Activated CD8-positive, alpha-beta memory T cell treated with anti-CD3 and anti-CD28 coated beads, Interleukin-2, amount 50 U/mL, for 1 hour (primary cell): Measurements from ENCODE around the gene ANKRD33.
"Not testable (repeated sequence)": the region's sequence is repeated elsewhere in the genome, so short reads cannot be mapped to it uniquely, and the experiment has no call there.

Experiments used
- DNase-seq: peaks from one replicate; pipeline ENCODE4 v3.0.0-alpha.2; 2020; ENCODE audit errors: extremely low read depth

ANKRD33 gene

DNA sequence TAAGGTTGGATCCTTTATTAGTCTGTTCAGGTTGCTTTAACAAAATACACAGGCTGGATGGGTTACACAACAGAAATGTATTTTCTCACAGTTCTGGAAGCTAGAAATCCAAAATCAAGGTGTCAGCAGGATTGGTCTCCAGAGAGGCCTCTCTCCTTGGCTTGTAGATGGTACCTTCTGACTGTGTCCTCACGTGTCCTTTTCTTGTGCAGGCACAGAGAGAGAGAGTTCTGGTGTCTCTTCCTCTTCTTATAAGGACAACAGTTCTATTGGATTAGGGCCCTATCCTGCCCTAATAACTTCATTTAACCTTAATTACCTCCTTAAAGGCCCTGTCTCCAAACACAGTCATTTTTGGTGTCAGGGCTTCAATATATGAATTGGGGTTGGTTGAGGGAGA is 4.6 kb upstream of the ANKRD33 start:
- no peak for DNase-seq

DNA sequence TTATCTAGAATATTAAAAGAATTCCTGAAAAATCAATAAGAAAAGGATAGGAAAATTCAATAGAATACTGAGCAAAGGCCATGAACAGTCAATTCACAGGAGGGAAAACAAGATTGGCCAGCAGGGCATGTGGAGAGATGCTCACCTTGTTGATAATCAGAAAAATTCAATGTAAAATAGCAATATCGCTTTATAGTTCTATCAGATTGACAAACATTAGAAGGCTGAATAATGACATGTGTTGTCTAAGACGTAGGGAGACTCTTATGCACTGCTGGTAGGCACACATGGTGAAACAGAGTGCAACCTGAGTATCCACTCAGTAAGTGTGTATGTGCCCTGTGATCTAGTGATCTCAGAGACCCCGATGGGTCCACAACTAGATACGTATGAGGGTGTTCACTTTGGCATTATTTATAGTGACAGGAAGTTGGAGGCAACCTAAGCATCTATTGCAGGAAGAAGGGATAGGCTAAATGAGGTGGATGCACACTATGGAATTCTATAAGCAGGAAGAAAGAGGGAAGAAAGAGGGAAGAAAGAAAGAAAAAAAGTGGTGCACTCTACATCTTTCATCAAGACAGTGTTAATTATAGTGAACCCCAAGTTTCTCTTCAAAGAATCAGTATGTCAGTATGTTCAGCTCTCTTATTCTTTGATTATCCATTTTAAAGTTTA is 3.8 kb upstream of the ANKRD33 start:
- no peak for DNase-seq

DNA sequence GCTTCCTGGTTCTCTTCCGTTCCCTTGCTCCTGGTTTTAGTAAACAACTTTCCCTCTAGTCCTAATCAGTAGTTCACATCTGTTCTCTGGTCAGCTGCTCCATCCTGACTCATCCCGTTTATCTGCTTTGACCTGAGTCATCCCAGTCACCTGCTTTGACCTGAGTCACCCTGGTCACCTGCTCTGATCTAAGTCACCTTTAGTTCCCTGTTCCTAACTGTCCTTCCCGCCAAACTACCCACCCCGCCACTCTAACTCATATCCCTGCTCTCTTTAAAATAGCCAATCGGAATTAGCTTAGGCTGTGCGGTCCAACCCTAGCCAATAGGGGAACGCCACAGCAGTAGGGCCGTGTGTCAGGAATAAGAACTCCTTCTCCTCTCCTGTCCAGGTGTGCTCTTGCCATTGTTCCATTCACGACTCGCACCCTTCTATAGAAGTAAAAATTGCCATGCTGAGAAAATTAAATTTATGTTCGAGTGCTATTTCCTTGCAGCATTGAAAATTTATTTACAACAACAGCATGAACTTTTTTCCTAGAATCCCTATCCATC is 3.1 kb upstream of the ANKRD33 start:
- DNase-seq, result no peak

DNA sequence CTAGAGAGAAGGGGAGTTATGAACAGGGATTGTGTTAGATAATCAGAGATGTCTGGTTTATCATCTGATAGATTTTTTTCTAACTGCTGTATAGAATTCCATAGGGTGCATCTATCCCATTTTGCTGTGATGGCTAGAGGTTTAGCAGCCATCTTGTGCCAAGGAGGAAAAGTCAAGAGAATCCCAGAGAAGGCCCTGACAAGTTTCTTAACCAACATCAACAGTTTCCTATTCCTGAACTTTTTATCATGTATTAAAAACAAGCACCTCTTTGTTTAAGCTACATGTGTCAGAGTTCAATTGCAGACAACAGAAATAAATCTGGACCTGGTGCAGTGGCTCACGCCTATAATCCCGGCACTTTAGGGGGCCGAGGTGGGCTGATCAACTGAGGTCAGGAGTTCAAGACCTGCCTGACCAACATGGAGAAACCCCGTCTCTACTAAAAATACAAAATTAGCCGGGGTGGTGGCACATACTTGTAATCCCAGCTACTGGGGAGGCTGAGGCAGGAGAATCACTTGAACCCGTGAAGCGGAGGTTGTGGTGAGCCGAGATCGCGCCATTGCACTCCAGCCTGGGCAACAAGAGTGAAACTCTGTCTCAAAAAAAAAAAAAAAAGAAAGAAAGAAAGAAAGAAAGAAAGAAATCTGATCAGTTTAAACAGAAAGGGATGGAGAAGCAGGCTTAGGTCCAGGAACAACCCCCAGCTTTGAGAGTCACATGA is 2.4 kb upstream of the ANKRD33 start:
- not testable (repeated sequence) for DNase-seq

DNA sequence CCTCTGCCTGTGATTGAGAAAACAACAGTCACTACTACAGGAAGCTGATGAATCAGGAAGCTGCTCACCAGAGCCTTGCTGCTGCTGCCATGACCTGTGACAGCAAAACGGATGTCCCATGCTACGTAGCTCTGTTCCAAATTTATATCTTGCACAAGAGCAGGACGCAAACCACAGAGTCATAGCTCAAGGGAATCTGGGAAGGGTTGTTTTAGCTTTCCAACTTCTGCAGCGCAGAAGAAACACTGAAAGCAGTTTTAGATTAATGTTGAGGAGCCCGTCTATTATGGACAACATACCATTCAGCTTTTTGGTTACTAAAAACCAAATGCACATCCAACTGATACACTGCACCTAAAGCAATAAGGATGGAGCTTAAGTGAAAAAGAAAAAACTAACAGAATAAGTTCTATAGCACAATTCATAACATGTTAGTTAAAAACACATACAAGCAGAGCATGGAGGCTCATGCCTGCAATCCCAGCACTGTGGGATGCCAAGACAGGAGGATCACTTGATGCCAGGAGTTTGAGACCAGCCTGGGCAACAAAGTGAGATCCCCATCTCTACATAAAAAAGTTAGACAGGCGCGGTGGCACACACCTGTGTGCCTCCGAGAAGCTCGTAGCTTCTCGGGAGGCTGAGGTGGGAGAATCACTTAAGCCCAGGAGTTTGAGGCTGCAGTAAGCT is 1.7 kb upstream of the ANKRD33 start:
- DNase-seq, result peak; percentile 11

DNA sequence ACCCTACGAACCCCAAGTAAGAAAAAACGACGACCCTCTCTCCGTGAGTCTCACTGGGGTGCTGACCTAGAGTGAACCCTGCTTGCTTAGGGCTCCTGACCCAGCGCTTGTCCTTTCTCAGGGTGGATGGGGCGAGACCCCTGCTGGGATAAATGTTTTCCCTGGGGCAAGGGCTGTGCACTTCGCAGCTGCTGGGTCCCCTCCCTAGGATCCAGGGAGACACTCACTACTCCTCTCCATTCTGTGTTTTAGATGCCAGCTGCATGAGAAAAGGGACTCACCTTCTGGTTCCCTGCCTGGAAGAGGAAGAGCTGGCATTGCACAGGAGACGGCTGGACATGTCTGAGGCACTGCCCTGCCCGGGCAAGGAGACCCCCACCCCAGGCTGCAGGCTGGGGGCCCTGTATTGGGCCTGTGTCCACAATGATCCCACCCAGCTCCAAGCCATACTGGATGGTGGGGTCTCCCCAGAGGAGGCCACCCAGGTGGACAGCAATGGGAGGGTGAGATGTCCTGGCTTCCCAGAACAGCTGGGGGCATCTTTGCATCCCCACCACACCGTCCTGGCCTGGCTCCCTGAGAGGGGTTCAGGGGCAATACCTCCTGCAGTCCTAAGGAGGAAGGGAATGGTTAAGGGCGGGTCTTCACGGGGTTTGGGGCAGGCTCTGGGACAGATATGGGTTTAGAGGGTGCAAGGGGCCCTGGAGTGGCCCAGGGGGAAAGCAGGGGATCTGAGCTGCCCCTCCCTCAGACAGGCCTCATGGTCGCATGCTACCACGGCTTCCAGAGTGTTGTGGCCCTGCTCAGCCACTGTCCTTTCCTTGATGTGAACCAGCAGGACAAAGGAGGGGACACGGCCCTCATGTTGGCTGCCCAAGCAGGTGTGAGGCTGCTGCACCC is 663 bp downstream of the ANKRD33 start:
- DNase-seq, result no peak

DNA sequence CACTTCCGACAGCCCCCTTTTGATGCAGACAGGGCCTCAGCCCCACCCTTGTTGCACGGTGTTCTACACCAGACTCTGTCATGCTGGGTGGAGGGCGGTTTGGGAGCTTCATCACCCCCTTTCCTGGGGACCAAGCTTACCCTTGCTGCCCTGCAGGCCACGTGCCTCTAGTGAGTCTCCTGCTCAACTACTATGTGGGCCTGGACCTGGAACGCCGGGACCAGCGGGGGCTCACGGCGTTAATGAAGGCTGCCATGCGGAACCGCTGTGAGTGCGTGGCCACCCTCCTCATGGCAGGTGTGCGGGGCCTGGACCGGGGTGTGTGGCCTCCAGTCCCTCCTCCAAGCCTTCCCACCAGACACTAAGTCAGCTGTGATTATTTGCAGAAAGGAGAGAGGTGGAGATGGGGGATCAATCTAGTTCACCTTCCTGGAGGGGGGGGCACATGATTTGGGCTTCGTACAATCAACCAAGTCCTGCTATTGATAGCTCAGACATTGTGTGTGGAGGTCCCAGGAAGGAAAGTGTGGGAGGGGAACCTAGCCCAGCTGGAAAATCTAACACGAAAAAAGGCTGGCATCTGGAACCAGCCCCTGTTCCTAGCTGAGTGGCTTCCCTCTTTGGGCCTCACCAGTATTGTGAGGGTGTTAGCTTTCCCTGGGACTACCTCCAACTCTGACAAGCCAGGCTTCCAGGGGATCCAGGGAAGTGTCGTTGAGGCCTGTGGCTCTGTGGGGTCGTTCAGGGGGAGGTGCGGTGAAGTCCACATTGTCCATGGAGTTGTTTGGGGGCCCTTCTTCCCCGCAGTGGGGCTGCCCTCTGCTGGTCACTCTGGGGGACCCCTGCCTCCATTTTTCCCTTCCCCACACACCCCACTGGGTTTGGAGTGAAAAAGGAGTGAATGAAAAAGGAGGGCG is 1.6 kb downstream of the ANKRD33 start:
- DNase-seq, result no peak

DNA sequence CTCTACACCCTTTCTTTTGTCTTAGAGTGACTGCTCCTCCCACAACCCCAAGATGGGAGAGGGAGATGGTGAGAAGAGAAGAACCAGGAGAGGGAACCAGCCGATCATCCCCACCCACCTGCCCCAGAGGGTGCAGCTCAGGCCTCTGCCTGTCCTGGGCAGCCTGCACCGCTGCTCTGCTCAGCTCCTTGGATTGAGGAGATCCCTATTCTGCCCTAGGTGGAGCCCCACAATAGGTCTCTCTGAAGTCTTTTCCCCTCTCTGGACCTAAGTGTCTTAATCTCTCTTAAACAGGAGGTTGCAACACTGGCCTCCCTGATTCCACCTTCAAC is 2.2 kb downstream of the ANKRD33 start:
- no peak for DNase-seq

DNA sequence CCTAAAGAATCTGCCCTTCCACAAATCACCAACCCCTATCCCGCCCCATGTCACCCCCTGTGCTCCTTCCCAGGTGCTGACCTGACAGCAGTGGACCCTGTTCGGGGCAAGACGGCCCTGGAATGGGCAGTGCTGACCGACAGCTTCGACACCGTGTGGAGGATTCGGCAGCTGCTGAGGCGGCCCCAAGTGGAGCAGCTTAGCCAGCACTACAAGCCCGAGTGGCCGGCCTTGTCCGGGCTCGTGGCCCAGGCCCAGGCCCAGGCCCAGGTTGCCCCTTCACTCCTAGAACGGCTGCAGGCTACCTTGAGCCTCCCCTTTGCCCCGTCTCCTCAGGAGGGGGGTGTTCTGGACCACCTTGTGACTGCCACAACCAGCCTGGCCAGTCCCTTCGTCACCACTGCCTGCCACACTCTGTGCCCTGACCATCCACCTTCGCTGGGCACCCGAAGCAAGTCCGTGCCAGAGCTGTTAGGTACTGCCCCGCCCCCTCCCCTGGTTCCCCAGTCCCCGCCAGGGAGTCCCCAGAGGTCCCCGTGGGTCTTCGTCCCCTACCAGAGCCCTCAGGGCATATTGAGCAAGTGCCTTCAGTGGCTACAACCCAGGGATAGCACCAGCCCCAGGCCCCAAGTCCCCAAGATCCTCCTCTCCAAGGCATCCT is 2.7 kb downstream of the ANKRD33 start:
- no peak for DNase-seq

DNA sequence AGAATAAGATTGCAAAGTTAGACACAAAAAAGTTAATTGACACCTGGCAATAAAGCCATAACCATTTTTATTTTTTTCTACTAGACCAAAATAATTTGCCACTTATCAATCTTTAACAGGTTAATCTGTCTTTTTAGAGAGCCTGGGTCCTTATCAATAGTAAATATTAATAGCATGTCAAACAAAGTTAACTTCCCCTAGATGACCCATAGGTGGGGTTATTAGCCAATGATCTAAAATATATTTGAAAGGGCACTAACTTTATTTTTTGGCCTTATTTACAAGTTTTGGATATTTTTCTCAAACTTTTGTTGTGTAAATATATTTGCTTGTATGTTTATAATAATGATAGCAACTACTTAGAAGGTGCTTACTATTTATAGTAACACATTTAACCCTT is 3.9 kb downstream of the ANKRD33 start:
- DNase-seq, result no peak

DNA sequence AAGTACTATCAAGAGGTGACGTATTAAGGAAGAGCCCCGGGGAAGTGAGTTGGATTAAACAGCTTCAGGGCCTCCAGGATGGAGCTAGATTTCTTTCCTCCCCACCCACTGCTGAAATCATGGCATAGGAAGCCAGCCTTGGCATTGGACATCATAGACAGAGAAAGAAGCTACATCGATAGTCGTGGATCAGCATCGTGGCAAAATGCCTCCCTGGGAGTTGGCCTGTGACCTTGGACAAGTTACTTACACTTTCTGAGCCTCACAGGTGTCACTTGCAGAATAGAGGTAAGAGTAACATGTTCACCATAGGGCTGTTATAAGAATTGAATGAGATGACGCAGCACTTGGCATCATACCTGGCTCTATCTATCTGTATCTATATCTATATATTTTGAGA is 5.9 kb downstream of the ANKRD33 start:
- DNase-seq, result no peak

DNA sequence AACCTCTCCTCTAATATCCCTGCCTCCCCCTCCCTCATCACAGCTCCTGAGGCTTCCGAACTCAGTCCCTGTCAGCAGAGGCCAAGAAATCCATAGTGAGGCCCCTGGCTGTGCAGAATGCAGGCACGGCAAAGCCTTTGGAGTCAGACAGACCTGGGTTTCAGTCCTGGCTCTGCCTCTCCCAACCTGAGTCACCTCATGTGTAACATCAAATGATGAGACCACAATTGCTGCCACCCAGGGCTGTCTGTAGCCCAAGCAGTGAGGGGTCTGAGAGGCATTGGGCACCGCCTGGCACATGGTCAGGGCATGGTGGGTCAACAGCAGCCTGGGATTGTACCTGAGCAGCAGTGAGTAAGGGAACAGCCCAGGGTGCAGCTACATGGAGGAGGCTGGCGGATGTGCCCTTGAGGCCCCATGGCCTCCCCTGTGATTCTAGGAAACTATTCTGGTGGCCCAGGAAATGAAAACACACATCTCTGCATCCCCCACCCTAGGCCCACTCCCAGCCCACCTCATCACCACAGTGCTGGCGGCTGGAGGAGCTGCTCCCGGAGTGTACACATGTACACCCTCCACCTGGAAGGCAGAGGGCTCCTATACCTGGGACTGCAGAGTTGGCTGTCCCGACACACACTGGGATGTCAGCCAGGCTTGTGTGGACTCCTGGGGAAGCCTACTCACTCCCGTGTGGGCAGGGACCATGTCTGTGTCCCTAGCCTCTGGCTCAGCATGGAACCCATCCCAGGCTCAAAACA is 7.7 kb downstream of the ANKRD33 start:
- no peak for DNase-seq

DNA sequence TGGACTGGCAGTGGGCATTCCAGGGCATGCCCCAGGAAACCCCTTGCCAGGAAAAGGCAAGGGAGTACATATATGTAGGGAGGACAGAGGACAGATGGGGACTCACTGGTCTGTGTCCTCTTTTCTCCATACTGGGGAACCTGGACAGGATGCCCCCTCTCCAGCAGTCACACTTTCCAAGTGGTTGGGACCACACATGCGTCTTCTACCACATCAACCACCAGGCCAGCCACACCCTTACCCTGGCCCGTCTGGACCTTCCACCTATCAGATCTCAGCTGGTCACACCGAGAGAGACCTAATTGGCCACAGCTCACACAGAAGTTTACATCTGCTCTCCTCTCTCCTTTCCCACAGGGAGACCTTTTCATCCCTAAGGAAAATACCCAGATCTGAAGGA is 8.3 kb downstream of the ANKRD33 start:
- no peak for DNase-seq

DNA sequence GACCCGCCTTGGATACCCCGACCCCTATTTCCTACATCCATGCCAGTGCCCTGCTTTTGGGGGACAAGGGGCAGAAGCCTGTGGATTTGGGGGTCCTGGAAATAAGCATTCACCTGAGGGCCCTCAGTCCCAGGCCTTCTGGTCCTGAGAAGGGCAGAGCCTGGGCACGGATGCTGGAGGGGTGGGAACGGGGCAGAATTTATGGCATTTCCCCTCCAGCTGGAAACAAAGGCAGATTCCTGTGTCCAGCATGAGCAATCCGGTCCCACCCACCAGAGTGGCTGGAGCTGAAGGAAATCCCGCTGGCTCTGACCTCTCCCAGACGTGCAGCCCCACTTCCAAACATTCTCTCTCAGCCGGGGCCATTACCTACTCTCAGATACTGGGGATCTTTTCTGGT is 9.3 kb downstream of the ANKRD33 start:
- no peak for DNase-seq

DNA sequence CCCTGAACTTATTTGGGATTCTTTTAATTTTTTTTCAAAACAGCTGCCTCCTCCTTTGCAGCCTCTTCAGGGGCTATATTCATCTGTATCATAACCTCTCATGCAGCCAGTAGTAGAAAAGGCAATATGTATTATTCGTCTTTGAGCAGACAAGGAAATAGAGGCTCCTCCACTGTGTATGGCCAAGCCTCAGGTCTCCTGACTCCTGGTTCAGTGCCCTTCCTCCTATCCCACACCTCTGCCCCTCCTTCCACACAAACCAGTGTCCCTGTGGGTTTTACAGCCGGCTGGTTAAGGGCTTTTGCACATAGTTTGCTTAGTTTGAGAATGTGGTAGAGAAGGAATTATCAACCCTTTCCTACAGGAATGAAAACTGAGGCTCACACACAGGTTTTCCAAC is 10.6 kb downstream of the ANKRD33 start:
- DNase-seq, result no peak

DNA sequence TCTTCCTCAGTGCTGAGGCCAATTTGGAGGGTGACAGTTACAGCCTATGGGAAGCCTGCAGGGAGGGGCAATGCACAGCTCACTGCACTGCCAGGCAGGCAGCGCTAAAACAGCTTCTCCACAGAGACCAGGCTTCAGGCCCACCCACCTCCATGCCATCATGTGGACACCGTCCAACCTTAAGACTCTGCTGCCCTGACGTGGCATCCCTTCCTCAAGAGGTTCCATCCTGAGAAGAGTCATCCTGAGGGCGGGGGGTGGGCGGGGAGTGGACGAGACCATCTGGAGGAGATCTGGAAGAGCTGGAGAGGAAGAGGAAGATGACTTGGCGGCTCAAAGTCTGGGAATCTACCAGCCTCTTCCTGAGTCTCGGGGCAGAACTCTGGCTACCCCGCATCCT is 11.0 kb downstream of the ANKRD33 start:
- DNase-seq, result no peak

DNA sequence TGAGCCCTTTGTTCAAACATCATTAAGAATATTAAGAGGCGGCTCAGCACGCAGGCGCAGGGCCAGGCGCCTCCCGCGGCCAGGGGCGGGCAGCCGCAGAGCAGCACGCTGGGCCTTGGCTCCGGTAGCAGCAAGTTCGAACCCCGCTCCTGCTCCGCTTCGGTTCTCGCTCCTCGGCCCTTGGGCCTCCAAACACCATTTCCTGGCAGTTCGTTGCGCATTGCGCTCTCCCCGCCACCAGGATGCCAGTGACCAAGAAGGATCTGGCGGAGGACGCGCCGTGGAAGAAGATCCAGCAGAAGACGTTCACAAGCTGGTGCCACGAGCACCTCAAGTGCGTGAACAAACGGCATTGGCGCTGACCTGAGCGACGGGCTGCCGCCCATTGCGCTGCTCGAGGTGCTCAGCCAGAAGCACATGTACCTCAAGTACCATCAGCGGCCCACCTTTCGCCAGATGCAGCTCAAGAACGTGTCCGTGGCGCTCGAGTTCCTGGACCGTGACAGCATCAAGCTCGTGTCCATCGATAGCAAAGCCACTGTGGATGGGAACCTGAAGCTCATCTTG is 12.5 kb downstream of the ANKRD33 start:
- no peak for DNase-seq

DNA sequence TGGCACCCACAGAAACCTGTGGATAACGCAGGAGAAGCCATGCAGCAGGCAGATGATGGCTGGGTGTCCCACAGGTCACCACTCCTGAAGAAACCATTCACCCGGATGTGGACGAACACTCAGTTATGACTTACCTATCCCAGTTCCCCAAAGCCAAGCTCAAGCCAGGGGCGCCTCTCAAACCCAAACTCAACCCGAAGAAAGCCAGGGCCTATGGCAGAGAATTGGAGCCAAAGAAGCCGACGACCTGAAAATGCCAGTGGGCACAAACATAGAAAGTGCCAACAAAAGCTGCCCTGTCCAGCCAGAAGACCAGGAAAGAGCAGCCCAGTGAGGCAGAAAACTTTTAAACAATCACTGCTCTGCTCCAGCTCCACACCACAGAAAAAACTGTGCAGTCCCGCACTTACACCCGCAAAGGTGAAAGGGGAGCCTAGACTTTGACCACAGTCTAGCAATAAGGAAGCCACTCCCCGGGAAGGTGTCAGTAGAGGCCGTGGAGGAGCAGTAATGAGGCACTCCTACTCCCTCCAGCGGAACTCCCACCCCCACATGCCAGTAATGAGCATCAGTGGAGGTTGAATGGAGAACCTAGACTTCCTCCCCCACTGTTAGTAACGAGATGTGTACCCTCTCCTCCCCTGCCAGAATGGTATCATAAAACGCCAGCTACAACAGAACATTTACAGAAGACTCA is 13.4 kb downstream of the ANKRD33 start:
- DNase-seq, result no peak

DNA sequence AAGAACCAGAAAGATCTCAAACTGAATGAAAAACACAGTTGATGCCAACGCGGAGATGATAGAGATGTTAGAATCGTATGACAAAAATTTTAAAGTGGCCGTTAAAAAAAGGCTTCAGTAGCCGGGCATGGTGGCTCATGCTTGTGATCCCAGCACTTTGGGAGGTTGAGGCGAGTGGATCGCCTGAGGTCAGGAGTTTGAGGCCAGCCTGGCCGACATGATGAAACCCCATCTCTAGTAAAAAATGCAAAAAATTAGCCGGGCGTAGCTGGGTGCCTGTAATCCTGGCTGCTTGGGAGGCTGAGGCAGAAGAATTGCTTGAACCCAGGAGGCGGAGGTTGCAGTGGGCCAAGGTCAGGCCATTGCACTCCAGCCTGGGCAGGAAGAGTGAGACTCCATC is 14.0 kb downstream of the ANKRD33 start:
- DNase-seq, result no peak
